Amygdala (tissue), 56 donors: ENCODE data around the gene CFAP20DC.
"Not testable (repeated sequence)": the region's sequence is repeated elsewhere in the genome, so short reads cannot be mapped to it uniquely, and the experiment has no call there.

Source experiments
- DNase-seq, 56 donors: peaks; one replicate each; lab custom pipeline; 2025; lab: John Stamatoyannopoulos, UW

The CFAP20DC gene

DNA sequence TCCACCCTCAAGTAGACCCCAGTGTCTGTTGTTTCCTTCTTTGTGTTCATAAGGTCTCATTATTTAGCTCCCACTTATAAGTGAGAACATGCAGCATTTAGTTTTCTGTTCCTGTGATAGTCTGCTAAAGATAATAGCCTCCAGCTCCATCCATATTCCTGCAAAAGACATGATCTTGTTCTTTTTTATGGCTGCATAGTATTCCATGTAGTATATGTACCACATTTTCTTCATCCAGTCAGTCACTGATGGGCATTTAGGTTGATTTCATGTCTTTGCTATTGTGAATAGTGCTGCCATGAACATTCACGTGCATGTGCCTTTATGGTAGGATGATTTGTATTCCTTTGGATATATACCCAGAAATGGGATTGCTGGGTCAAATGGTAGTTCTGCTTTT, 82.0 kb downstream of the CFAP20DC start:
- not testable (repeated sequence) for DNase-seq

DNA sequence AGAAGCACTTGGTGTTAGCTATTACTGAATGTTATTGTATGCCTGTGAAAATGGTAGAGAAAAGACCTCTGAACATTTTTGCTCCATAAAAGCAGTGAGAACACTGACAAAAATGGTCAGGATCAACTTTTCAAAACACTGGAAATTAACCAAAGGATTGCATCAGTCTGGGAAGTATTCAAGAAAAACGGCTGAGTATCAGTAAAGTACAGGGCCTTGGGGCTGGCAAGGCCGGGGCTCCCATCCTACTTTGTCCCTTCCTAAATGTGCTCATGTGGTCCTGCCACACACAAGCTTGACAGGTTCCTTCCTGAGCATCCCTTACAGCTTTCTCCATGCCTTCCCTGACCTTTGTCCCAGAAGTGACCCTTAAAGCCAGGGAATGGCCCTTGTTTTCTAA, 84.0 kb downstream of the CFAP20DC start:
- DNase-seq, result no peak

DNA sequence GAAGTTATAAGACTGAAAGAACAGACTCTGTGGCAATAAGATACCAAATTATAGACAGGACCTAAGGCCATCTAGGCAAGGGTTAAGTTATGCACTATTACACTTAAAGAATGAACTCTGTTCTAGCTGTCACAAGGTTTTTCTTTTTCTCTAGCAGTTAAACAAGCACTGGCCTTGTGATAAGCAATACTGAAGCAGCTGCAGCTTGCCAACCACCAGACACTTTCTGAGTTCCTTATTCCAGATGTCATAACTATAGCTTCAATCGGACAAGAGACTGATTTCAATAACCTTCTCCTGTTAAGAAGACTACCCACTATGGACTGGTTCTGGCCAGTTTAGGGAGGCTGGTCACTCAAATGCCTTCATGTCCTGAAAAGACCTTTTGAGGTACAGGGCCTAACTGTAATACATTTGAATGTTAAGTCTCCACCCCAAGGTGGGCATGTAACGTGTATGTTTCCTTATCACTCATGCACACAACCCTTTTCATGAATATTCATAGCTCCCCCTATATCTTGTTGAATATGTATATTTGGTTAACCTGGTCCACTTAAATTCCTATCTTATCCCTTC, 85.8 kb downstream of the CFAP20DC start:
- no peak for DNase-seq

DNA sequence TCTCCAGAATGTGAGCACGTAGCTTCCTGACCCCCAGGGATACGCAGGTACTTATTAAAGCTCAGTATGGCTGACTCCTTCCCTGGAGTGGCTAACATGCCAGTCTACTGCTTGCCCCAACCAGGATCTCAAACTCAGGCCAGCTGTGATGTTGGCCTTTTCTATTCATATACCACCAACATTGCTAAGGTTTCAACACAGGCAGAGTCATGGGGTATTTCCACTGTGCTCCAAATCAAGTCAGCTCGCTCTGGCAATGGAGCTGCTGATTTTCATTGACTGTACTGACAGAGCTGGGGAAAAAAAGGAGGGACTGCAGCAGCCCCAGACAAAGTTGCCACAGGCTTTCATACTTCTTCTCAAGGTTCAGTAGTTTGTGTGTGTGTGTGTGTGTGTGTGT, 87.0 kb downstream of the CFAP20DC start:
- no peak for DNase-seq

GRCh38 chr3:58962040-58962651, 87.7 kb downstream of the CFAP20DC start:
- DNase-seq, result no peak

DNA sequence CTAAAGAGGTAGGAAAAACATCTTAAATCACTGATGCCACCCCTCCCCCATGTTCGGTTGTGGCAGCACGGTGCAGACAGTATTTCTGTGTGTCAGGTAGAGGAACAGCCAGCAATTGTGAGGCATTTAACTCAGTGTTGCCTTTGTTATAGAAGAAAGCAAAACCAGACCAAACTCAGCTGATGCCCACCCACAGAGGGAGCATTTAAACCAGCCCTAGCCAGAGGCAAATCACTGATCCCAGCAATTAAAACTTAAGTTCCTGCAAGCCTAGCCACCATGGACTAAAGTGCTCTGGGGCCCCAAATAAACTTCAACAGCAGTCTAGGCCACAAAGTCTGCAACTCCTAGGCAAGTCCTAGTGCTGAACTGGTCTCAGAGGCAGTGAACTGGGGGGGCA, 94.5 kb downstream of the CFAP20DC start:
- no peak for DNase-seq

DNA sequence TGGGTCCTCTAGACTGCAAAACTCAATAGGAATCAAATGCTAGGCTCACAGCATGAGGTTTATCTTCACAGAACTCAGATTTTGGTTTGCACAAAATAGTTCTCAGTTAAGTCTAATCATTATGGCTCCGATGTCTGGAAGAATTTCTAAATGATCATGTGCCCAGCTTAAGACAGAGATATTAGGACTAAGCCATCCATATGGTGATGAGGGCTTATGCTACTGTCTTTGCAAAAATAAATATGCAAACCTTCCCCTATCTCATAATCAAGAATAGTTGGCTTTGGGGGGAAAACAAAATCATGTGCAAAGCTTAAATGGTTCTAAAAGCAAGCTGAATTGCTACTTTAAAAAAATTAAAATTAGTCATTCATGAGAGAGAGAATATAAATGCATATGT, 96.5 kb downstream of the CFAP20DC start:
- no peak for DNase-seq

GRCh38 chr3:58952128-58952917, 97.5 kb downstream of the CFAP20DC start:
- DNase-seq, result no peak

- no peak for DNase-seq
Measured at GRCh38 chr3:58948018-58948417, 101.8 kb downstream of the CFAP20DC start.

DNA sequence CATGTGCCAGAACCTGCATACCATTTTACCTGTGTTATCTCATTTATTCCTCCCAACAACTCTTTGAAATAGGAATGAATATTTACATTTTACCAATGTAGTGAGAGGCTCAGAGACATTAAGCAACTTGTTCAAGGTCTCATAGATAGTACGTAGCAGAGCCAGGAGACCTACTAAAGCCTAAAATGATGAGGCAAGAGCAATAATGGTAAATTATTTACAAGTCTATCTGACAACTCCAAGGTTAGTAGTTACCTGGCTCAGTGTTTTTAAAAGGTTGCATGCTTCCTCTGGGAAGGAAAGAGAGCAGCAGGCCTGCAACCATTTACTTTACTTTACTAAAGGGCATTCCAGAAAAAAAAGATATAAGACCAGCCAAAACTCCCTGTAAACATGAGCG, 103.0 kb downstream of the CFAP20DC start:
- DNase-seq, result no peak

DNA sequence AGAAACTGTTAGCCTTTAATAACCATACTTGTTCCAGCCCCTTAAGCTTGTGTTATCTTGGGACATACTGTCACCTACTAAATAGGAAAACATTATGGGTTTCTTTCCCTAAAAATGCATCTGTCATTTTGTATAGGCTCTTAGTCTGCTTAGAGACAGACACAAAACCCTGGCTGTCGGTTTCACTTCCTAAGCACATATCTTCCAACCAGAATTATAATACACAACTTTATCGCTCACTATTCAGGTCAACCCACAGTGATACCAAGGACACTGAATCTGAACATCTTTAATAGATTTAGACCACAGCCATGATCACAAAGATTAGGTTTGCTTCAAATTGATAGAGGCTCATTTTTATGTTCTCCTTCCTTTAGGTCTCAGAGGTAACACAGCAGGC, 111.8 kb downstream of the CFAP20DC start:
- no peak for DNase-seq

- DNase-seq, result no peak
Measured at GRCh38 chr3:58924578-58924977, 125.2 kb downstream of the CFAP20DC start.

- no peak for DNase-seq
Measured at GRCh38 chr3:58900386-58900785, 149.4 kb downstream of the CFAP20DC start.

DNA sequence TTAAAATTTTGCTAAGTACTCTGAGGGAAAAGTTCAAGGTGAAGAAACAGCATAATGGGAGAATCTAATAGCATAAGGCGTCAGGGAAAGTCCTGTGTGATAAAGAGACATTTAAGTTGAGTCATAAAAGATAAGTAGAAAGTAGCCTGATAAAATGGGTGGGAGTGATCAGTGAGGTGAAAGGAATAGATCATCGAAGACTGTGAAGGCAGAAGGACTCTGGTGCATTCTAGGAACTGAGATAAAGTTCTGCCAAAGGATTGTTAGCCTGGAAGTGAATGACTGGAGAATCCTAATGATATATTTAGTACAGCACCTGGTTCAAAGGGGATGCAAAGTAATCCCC, 149.9 kb downstream of the CFAP20DC start:
- DNase-seq, result no peak

DNA sequence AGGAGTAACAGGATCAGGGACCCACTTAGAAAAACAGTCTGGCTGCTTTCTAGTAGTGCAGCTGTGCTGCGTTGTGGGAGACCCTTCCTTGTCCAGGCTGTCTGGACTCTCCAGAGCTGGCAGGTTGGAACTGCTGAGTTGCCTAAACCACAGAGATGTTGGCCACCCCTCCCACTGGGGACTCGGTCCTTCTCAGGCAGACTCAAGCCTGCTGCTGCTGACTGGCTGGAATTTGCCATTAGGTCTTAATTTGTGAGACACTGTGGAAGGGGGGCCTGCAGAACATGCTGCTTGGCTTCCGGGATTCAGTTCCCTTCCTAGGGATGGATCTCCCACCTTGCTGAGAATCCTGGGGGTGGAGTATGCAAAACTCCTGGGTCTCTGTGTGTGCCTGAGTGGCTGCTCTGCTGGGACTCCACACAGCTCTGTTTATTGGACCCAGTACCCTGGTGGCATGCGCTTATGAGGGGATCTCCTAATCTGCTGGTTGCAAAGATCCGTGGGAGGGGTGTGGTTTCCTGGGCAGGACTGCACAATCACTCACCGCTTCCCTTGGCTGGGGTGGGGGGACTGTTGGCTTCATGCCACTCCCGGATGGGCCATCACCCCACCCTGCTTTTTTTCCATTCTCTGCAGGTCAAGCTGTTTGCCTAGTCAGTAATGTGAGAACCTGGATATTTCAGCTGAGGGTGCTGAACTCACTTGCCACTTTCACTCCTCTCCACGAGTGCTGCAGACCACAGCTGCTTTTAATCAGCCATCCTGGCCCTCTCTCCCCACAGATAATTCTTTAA, 150.5 kb downstream of the CFAP20DC start:
- DNase-seq, result no peak

DNA sequence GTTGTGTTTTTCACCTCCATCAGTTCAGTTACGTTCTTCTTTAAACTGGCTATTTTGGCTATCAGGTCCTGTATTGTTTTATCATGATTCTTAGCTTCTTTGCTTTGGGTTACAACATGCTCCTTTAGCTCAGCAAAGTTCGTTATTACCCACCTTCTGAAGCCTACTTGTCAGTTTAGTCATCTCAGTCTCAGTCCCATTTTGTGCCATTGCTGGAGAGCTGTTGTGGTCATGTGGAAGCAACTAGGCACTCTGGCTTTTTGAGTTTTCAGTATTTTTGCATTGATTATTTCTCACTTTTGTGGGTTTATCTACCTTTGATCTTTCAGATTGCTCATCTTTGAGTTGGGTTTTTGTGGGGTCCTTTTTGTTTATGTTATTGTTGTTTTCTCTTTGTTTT, 151.3 kb downstream of the CFAP20DC start:
- no peak for DNase-seq

DNA sequence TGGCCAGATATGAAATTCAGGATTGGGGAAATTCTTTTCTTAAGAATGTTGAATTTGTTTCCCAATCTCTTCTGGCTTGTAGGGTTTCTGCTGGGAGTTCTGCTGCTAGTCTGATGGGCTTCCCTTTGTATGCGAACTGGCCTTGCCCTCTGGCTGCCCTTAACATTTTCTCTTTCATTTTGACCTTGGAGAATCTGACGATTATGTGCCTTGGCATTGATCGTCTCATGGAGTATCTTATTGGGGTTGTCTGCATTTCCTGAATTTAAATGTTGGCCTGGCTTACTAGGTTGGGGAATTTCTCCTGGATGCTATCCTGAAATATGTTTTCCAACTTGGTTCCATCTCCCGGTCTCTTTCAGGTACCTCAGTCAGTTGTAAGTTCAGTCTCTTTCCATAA, 152.2 kb downstream of the CFAP20DC start:
- no peak for DNase-seq

DNA sequence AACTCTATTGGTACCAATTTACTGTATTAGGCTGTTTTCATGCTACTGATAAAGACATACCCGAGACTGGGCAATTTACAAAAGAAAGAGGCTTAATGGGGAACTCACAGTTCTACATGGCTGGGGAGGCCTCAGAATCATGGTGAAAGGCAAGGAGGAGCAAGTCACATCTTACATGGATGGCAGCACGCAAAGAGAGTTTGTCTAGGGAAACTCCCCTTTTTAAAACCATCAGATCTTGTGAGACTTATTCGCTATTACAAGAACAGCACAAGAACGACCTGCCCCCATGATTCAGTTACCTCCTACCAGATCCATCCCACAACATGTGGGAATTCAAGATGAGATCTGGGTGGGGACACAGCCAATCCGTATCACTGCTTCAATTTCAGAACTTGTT, 154.1 kb downstream of the CFAP20DC start:
- DNase-seq, result not testable (repeated sequence)

DNA sequence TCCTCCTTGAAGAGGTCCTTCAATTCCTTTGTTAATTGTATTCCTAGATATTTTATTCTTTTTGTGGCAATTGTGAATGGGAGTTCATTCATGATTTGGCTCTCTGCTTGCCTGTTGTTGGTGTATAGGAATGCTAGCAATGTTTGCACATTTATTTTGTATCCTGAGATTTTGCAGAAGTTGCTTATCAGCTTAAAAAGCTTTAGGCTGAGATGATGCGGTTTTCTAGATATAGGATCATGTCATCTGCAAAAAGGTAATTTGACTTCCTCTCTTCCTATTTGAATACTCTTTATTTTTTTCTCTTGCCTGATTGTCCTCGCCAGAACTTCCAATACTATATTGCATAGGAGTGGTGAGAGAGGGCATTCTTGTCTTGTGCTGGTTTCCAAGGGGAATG, 157.3 kb downstream of the CFAP20DC start:
- DNase-seq, result not testable (repeated sequence)

- DNase-seq, result no peak
Measured at GRCh38 chr3:58888087-58888486, 161.7 kb downstream of the CFAP20DC start.

DNA sequence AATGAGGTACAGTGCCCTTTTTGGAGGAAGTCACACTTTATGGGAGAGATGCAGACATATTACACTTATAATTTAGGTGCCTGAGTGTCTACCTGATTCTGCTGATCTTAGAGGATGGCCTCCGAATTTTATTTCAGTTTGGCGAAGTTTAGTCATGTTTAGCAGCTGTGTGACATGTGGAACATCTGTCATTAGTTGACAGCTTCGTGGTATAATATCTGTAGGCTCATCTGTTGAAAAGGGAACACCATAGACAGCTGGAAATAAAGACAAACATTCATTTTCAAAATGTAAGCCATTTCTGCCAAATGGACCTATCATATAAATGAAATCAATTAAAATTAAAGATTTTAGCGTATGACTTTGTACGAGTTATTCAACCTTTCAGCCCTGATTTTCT, 165.4 kb downstream of the CFAP20DC start:
- DNase-seq, result no peak
